Right cardiac atrium (tissue), 5 donors: ENCODE data around the gene ADD1. TPM values are rescaled to one million over a fixed set of nuclear protein-coding genes. Genes with fewer than 3 reads are reported as not detected.

Experiments used
- ATAC-seq, 2 donors: fragments of 200-7000 bp; cut with Tn5 transposase; one replicate each; pipeline versions ENCODE4 v1.8.0 to v1.9.1; 2020; ENCODE audit warnings: moderate library complexity in 2 of 2, mild to moderate bottlenecking in 1 of 2
- DNase-seq, 3 donors: peaks; one replicate each; pipeline ENCODE4 v3.0.0-alpha.2; 2020
- H3K27ac ChIP-seq: one replicate; pipeline ENCODE4 v1.5.1; 2013; ENCODE audit warnings: mild to moderate bottlenecking, low read length, control low read depth, moderate library complexity
- H3K27me3 ChIP-seq: one replicate; pipeline ENCODE4 v1.6.1; 2013; ENCODE audit not compliant: control insufficient read depth, insufficient read depth
- H3K4me1 ChIP-seq: one replicate; pipeline ENCODE4 v1.6.1; 2013; ENCODE audit warnings: low read length; ENCODE audit not compliant: control insufficient read depth, insufficient read depth
- H3K4me3 ChIP-seq: one replicate; pipeline ENCODE4 v1.5.1; 2013; ENCODE audit warnings: low read length, control low read depth
- H3K9me3 ChIP-seq: one replicate; pipeline ENCODE4 v1.6.1; 2013; ENCODE audit warnings: low read length; ENCODE audit not compliant: control insufficient read depth
- WGBS: extraction: QIAGEN DNeasy Blood & Tissue Kit; methylation state at CpG from one replicate; pipeline ENCODE4 v1.1.7; 2013; 5-methylcytosine and 5-hydroxymethylcytosine counted together
- intact Hi-C, 4 donors: fragments of 100-400 bp; cut with DNase I; formaldehyde crosslinking; loops; one replicate each; pipeline versions ENCODE4 v1.11.0 to v1.14.0; 2022 to 2023
- polyA plus RNA-seq: library from polyadenylated mRNA; stranded (reverse); fragments of 200-250 nt; gene quantifications from one replicate; pipeline ENCODE4 v1.2.3, GENCODE V29; 2013
- total RNA-seq, 4 donors: library from RNA; stranded (reverse); fragmentation: NEBNext Ultra II Directional; extraction: Animal tissue kit (Norgen Biotek cat#: 25700); gene quantifications; one replicate each; pipeline ENCODE4 v1.2.1, GENCODE V29; 2021
- donor health status: healthy with polysubstance abuse.
- donor health status: DM: no; HTN: yes; CAD: no.
- donor health status: DM: no; HTN: no; CAD: no.
- donor health status: DM: no; HTN: yes; CAD: no; lungs with severe emphysema.
- donor health status: DM: yes; HTN: yes; CAD: no.

The ADD1 gene
- total and polyA plus RNA-seq, 5 donors, result 207 to 256 (median 218) TPM

DNA sequence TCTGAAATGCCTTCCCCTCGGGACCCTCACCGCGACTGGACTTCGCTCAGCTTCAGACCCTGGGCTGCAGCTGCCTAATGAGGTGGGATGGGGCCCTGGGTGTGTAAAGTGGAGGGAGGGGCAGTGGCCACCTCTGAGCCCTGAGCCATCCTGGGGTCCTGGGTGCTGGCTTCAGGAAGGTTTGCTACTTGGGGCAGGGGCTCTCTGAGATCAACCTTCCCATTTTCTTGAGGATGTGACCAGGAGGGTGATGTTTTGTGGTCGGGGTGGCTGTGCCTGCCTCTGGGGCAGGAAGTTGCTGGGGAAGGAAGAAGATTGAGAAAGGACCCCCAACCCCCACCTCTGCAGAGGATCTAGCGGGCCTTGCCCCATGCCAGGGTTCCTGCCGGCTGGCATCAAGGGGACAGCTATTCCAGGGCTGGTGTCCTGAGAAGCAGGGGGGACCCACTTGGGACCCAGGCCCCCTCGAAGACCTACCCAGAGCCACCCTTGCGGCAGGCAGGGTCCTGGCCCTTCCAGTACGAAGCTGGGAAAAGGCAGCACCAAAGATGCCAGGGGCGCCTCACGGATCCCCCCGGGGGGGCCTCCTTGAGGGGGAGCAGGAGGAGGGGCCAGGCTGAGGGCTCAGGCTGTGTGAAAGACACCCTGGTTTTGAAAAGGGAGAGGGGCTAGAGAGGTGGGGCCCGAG, 44.3 kb upstream of the ADD1 start:
- Histone ChIP-seq H3K27me3 (no peaks in the 10 kb centered on the region), H3K9me3 (no peaks in the 10 kb centered on the region), H3K27ac (peak overlapping the region; percentile 5), H3K4me3 (no peak overlapping the region), H3K4me1 (peaks cover 43% of the 10 kb centered on the region)
- WGBS, result 68% methylated on average over 14 of the region's 14 CpGs
- DNase-seq (peak; percentile 35 to 73 (median 71)), ATAC-seq (no peak)
- intact Hi-C loops, result no loop called here

DNA sequence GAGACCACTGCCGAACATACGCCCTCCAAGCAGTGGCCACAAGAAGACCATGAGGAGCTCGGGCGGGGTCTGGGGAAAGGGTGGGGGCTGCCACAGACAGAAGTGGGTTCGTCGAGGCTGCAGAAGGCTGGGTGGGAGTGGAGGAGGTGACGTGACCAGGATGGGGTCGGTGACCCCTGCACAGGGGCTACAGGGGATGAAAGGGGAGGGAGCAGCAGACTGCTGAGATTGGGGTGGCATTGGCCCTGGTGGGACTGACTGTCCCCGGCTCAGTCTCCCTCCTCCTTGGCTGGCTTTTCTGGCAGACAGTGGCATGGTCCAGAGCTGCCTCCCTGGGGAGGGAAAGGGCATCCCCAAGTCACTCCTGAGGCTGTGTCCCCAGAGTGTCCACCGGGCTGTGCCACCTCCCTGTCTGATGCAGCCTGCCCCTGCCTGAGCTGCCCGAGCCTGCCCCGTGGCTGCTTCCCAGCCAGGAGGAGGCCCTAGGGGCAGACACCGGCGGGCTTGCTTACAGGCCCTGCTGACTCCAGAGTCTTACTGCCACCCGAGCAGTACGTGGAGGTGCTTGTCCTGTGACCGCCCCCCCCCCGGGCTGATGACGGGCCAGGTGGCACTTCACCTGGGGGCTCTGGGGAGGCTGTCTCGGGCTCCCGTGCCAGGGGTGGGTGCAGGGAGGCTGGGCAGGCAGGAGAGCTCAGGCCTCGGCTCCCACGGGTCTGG, 43.5 kb upstream of the ADD1 start:
- intact Hi-C loops, result no loop called here
- ATAC-seq (peak in 1 of 2 donors; percentile 2), DNase-seq (peak; percentile 42 to 80 (median 80))
- Histone ChIP-seq H3K27ac (peak overlapping the region; percentile 81), H3K4me3 (no peak overlapping the region), H3K4me1 (peaks cover 37% of the 10 kb centered on the region), H3K9me3 (no peaks in the 10 kb centered on the region), H3K27me3 (no peaks in the 10 kb centered on the region)
- WGBS, result 52% methylated on average over 23 of the region's 23 CpGs

DNA sequence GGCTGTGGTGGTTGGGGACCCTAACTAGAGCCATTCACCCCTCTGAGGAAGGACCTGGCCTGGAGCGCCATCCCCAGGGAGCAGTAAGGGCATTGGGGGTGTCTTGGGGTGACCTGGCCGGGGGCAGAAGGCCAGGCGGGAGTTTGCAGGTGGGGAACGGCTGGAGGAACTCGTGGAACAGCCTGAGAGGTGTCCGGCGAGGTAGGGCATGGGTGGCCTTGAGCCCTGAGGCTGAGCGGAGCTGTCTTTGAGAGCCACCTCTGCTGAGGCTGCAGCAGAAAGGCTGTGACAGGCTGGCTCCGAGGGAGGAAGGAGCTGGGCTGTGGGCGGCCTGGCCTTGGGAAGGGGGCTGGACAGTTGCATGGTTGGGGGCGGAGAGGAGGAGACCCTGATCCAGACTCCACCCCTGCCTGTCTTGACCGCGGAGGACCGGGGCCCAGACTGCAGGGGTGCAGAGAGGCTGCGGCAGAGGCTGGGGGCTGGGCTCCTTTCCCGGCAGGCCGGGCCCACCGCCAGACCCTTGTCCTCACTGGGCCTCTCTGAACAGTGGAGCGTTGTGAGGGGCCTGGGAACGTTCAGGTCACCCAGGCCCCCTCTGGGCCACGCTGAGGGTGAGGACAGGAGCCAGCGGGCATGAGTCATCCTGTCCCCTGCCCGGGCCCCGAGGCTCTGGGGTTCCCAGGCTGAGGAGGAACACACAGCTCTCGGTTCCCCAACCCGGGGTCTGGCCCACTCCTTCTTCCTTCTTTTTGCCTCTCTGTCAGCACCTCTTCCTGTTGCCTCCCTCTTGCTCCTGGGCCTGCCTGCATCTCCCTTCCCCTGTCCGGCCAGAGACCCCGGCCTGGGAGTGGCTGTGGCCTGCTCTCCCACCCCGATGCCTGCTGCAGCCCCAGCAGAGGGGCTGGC, 42.7 kb upstream of the ADD1 start:
- H3K27me3 ChIP-seq, result no peaks in the 10 kb centered on the region
- peak overlapping the region; percentile 81 for H3K27ac ChIP-seq
- intact Hi-C loops, result no loop called here
- peak; percentile 88 to 97 (median 97) for DNase-seq
- H3K9me3 ChIP-seq, result no peaks in the 10 kb centered on the region
- peaks cover 36% of the 10 kb centered on the region for H3K4me1 ChIP-seq
- WGBS, result 15% methylated on average over 29 of the region's 29 CpGs
- peak; percentile 75 to 85 for ATAC-seq
- no peak overlapping the region for H3K4me3 ChIP-seq

DNA sequence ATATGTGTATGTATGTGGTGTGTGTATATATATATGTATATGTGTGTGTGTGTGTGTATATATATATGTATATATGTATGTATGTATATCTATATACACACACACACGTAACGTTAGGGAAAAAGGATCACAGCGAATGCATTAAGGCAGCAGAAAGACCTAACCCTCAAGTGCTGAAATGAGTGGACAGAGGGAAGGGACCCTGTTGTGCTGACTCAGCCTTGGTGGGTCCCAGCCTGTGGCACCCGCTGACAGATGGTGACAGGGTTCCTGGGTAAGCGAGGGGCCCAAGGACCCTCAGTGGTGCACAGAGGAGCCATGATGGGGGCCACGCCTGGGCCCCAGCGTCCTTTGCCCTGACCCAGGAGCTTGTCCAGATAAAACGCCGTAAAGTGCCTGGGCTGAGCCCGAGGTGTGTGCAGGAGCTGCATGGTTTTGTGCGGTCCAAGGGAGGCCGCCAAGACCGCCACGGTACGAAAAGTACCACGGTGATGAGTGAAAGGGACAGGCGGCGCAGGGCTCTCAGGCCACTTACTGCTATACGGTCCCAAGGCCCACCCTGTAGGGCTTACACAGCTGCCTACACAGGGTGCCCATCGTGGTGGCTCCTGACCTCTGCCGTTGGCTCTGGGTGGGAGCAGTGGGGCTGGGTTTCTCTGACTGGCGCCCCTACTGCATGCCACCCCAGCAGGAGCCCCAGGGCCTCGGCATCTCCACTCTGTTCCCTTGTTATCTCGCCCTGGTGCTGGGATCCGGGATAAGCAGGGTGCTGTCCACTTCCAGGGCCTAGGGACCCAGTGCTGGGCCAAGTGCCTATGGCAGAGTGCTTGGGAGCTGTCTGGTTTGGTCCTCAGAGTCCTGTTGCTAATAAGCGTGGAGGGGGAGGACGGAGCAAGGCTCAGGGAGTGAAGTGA, 40.8 kb upstream of the ADD1 start:
- H3K4me1 ChIP-seq, result peaks cover 41% of the 10 kb centered on the region
- H3K27me3 ChIP-seq, result no peaks in the 10 kb centered on the region
- H3K9me3 ChIP-seq, result no peaks in the 10 kb centered on the region
- no peak overlapping the region for H3K4me3 ChIP-seq
- ATAC-seq, result no peak
- no peak overlapping the region for H3K27ac ChIP-seq
- intact Hi-C loops, result no loop called here
- DNase-seq, result peak in 2 of 3 donors; percentile 51 to 55
- 88% methylated on average over 27 of the region's 27 CpGs for WGBS

DNA sequence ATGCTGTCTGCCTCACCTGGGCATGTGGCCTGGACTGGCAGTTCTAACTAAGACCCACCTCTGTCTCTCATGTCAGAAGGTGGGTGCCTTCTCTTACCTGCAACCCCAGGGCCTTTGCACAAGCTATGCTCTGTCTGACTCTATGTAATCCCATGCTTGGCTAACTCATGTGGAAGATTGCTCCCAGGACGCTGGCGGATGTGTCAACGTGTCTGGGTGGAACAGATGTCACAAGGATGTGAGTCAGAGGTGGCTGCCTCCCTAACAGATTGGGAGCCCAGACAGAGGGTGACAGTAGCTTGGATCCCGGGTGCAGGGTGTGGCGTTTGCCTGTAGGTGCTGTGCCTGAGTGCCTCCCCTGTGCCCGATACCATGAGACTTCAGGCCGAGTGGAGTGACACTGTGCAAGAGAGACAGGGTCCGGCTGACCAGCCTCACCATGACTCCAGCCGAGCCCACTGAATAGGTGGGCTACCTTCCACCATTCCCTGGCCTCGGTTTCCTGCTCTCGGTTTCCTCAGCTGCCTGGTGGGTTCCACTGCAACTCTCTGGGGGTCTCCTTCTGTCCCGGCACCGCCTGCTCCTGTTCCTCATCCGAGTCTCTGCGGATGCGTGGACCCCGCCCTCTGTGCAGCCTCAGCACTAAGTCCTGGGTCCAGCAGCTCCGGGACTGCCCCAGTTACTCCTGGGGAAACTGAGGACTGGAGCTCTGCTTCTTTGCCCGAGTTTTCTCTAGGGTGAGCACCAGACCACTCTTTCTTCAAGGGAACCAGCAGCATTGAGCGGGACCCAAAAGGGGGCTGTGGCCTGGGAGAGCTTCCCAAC, 39.8 kb upstream of the ADD1 start:
- 83% methylated on average over 20 of the region's 20 CpGs for WGBS
- Histone ChIP-seq H3K4me3 (no peak overlapping the region), H3K27me3 (no peaks in the 10 kb centered on the region), H3K27ac (no peak overlapping the region), H3K4me1 (peaks cover 32% of the 10 kb centered on the region), H3K9me3 (no peaks in the 10 kb centered on the region)
- intact Hi-C loops, result no loop called here
- ATAC-seq, result no peak
- DNase-seq, result peak; percentile 57 to 70 (median 61)

DNA sequence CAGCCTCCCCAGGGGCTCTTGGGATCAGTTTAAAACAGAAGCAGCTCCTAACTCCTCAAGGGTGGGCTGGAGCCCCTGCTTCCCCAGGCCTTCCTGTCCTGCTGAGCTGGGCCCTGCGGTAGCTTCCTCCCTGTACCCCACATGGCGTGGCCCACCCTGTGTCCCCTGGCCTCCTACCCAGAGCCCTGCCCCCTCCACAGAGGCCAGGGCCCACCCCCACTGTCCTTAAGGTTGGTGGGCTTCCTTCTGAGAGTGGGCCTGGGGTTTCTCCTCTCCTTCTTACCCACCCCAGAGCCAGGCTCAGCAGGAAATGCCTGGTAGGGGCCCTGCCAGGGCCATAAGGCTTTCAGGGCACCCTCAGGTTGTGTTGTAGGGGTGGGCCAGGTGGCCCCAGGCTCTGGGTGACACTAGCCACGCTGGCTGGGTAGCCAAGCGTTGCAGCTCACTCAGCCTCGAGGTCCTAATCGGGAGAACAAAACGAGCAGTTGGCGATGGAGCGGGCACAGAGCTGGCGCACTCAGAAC, 39.1 kb upstream of the ADD1 start:
- intact Hi-C loops, result no loop called here
- 87% methylated on average over 10 of the region's 10 CpGs for WGBS

DNA sequence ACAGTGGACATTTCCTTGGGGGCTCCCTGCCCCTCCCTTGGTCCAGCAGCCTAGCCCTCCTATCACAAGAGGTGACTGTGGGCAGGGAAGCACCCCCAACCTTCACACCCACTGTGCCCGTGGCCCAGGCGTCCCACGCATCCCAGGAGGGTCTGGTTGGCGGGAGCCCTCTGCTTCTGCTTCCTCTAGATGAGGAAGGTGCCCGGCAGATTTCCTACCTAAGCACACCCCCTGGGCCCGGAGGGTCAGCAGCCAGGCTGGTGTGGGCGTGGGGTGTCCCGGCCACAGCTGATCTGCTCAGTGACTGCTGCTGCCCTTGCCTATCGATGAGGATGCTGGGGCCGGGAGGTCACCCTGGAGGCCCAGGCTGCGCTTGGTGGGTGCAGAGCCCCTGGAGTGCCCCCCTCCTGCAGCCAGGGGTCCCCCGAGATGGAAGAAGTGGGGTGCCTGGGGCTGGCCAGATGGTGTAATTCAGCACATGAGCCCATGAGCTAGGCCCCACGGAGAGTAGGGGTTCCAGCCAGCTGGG, 38.6 kb upstream of the ADD1 start:
- no peak overlapping the region for H3K27ac ChIP-seq
- no peak overlapping the region for H3K4me3 ChIP-seq
- intact Hi-C loops, result no loop called here
- H3K9me3 ChIP-seq, result no peaks in the 10 kb centered on the region
- peak in 2 of 3 donors; percentile 51 to 64 for DNase-seq
- ATAC-seq, result no peak
- WGBS, result 86% methylated on average over 13 of the region's 13 CpGs
- H3K4me1 ChIP-seq, result peaks cover 29% of the 10 kb centered on the region
- H3K27me3 ChIP-seq, result no peaks in the 10 kb centered on the region

More for the DNA sequence above, 39.1 kb upstream of the ADD1 start:
- Histone ChIP-seq H3K4me3 (no peak overlapping the region), H3K9me3 (no peaks in the 10 kb centered on the region), H3K27me3 (no peaks in the 10 kb centered on the region), H3K4me1 (peaks cover 28% of the 10 kb centered on the region), H3K27ac (no peak overlapping the region)
- no peak for ATAC-seq
- peak; percentile 19 to 52 (median 50) for DNase-seq

DNA sequence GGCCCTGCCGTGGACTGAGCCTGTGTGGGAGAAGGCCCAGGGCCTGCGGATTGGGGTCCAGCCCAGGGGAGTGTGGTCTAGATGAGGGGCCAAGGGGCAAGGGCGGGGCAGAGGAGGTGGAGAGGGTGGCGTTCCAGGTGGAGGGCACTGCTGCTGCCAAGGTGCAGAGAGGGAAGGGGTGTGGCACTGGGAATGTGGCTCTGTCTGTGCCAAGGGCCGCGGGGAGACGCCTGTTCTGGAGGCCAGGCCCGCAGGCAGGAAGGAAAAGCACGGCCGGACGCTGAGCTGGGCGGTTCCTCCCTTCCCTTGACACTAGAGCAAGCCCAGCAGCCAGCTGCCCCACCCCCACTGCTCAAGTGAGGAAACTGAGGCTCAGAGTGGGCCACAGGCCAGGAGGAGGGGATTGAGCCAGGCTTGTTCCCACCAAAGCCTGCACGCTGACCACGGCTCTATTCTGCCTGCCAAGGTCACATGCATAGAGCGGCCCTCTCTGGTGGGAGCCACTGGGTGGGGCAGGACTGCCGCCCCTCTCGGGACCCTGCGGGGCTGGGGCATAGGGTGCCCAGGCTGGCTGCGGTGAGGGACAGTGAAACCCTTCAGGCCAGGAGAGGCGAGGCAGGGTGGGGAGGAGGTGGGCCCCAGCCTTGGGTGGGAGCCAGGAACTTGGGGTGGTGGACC, 37.8 kb upstream of the ADD1 start:
- Histone ChIP-seq H3K4me3 (no peak overlapping the region), H3K9me3 (no peaks in the 10 kb centered on the region), H3K4me1 (peaks cover 22% of the 10 kb centered on the region), H3K27ac (peak overlapping the region; percentile 28), H3K27me3 (no peaks in the 10 kb centered on the region)
- peak; percentile 55 to 72 for ATAC-seq
- intact Hi-C loops, result no loop called here
- 41% methylated on average over 20 of the region's 20 CpGs for WGBS
- peak; percentile 82 to 94 (median 90) for DNase-seq
